HTERT RPE-1 (cell line): ENCODE measurements around the gene NPAS2.

Experiments used
- in situ Hi-C: fragments of 300-500 bp; cut with MboI; formaldehyde crosslinking; loops from 4 replicates; pipeline ENCODE4 v1.14.3; 2020; ENCODE audit warnings: low sequenced_read_pairs

The NPAS2 gene

DNA sequence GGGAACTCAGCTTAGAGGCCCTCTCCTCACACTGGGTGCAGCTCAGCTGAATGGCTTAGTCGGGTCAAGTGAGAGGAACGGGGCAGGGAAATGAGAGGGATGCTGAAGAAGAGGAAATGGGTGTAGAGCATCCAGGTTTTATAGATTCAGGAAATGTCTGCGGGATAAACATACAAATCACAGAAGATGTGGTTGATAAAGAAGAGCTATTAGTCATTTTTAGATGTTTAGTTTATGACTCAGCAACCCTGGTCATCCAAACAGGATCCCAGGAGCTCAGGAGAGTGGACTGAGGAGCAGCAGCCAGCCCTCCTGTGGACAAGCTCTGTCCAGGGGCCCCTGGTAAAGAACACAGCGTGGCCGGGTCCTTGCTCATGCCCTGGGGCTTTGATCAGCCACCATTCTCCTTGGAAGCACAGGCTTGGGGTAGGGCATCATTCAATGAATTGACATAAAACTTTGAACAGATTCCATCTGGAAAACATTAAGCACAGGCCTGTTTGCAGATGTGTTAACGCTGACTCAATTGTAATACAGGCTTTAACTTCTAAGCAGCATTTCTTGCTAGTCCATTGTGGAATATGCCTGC, 83.0 kb downstream of the NPAS2 start:
- in situ Hi-C loops: no loop called here

DNA sequence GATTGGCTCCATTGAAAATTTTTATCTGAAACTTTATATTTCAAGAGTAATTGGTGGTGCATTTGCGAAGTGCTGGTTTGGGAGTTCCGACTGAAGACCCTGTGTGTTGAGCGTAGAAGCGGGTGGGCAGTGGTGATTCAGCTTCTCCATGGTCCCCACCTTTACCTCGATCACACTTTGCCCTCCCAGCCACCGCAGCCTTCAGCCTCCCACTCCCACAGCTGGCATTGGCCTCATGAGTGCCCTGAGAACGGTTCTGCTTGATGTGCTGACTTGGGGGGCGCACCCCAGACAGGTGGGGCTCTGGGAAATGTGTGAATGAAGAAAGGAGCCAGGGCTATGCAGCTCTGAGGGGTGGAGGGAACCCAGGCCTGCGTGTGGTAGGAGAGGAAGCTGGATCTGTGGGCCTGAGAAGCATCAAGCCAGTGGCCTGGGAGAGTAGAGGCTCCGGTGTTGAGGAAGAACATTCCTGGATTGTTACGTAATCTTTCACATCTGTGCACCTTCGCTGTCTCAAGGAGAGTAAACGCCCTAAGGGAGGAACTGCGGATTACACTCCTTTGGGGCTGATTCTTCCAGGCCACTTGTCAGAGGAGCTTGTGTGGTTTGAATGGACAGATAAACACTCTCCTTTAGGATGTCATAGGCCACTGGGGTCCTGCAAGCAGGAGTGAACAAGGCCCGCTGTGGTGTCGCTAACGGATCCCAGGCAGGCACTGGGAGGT, 83.8 kb downstream of the NPAS2 start:
- in situ Hi-C loops: no loop called here

DNA sequence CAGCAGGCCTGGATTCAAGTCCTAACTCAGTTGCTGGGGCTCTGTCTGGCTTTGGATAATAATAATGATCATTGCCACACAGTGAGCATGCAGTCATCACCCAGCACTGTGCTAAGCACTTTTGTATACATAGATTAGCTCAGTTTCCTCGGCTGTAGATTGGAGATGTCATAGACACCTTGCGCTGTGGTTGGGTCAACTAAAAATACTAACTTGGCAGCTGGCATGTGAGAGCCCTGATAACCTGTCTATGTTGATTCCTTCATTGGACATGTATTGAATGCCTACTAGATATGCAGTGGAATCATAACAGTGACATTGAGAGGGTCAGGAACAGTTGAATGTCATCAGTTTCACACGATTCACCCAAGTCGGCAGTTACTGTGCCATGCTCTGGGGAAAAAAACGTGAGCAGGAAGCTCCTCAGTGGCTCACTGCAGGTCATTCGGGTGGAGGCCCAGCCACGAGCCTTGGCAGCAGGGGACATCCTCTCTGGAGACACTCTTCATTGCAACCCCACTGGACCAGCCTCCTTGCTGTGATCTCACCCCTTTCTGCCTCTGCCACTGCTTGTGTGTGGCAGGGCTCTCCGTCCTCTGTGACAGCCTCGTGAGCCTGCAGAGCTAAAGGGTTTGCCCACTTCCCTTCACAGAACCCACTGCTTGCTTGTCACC, 85.3 kb downstream of the NPAS2 start:
- in situ Hi-C loops: no loop called here

DNA sequence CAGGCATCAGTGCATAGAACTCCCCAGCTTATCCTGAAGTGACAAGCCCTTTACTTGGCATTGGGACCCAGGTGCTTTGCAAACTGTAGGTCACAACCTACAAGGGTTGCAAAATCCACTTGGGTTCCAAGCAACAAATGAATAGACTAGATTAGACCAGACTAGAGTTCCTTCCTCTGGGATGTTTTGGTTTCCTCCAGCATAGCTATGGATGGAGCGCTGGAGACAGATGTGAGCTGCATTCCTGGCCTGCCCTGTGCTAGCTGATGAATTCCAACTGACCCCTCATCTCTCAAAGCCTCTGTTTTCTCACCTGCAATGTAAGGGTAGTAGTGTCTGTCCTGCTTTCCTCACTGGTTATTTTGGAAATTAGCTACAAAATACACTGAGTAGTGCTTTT, 86.2 kb downstream of the NPAS2 start:
- in situ Hi-C loops: no loop called here

DNA sequence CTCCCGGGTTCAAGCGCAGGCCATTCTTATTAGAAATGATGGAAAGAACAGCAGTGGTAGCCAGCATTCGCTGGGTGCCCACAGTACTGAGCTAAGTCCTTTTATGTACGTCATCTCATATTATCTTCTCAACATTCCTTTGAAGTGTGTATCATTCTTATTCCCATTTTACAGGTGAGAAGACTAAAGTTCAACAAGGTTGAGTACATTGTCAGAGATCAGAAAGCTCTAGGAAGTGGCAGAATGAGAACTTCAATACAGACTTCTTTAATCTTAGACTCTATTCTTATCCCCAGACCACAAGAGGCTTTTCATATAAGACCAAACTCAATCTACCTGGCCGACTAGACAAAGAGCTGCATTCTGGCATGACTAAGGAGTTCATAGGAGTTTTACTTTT, 86.7 kb downstream of the NPAS2 start:
- in situ Hi-C loops: no loop called here

DNA sequence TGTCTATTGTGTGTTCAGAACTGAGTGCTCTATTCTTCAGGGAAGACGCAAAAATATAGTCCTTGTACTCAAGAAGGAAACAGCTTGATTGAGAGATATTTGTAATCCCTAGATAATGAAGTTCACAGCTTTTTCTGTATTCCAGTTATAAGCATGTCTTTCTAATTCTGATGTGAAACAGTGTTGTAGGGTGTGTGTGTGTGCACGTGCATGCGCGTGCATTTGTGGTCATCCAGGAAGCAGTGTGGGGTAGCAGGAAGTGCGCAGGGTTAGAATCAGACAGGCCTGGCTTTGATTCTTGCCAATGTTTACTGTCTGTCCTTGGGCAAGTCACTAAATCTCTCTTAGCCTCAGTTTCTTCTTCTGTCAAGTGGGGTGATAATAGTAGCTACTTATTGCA, 87.9 kb downstream of the NPAS2 start:
- in situ Hi-C loops: no loop called here

DNA sequence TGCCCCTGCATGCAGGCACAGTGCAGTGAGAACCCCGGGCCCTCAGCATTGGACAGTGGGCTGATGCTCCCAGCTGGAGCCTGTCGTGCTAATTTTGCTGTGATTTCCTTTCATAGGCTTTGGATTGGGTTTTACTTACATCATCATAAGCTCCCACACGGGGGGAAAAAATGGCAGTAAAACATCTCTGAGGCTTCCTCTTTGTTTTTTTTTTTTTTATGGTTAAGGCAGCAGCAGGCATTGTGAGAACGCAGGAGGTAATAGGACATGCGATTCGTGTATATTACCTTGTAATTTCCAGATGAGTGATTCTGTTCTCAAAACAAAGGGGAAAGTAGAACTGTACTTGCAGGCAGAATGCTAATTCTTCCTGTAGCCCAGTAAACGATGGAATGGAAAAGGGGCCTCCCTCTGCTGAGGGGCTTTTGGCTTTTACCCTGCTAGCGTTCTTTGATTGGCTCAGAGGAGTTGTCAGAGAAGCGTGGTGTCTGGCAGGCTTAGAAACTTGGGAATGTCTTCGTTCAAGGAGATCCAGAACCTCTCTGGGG, 89.7 kb downstream of the NPAS2 start:
- in situ Hi-C loops: no loop called here

DNA sequence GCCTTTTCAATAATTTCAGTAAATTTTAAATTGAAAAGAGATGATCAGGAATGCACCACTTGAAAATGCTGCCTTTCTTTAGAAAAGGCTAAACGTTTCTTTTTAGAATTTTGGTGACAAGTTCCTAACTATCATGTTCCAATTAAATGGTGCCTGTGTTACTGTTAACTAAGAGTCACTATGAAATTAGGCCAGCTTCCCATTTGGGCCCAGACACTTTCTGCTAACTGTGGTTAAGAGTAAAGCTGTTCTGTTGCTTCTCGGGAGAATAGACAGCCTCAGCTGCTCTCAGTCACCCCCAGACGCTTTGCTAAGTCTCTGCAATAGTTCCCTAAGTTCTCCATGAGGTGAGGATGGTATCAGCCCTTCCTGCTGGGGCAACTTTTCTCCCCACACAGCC, 90.2 kb downstream of the NPAS2 start:
- in situ Hi-C loops: no loop called here

DNA sequence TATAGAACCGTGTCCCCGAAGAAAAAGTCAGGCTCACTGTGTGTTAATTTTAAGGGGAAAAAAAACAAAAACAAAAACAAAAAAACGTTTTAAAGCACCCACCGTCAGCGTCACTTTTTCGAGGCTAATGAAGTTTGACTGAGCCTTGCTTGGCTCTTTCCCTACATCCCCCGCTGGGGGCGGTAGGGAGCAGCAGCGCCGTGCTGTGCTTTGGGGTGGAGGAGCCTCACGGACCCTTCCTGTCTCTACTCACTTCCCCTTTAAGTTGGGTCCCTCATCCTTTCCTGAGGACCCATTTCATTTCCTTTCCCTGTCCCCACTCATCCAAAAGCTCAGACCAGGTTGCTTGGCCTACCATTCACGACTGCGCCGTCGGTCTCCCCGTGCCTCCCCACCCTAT, 99.4 kb downstream of the NPAS2 start:
- in situ Hi-C loops: no loop called here

DNA sequence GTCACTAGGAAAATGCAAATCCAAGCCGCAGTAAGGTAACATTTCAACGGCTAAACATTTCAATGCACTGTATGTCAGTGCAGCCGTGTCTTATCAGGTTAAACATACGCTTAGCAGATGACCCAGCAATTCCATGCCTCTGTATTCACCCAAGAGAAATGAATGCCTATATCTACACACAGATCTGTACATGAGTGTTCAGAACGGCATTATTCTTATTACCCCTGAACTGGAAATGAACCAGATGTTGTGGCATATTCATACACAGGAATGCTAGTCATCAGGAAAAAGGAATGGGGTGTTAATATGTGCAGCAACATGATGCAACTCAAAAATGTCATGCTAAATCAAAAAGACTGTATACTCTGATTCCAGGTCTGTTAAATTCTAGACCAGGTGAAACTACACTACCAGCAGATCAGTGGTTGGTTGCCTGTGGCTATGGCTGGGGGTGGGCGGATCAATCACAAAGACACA, 101.8 kb downstream of the NPAS2 start:
- in situ Hi-C loops: no loop called here

DNA sequence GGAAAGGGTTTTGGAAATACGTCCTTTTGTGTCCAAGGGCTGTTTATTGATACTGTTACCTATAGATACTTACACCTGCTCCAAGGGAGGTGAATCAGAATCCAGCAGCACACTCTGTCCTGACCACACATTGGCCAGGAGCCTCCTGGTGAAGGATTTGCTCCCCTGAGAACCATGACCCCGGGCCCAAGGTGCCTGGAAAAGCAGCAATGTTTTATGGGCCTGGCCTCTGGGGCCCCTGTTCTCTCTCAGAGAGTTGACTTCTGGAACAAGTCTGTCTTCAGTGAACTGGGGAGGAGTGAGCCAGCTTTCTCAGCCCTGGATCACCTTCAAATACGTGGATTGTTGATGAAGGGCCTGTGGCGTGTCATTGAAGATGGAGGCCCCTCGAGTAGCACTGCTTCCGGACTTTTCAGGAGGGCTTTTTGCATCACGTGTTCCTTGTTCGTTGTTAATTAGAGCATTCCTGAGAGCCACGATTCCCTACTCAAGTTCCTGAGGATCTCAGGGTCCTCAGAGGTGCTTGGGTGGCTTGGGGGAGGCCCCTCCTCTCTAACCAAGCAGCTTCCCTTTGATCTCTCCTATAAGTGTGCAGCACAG, 103.6 kb downstream of the NPAS2 start:
- in situ Hi-C loops: no loop called here

DNA sequence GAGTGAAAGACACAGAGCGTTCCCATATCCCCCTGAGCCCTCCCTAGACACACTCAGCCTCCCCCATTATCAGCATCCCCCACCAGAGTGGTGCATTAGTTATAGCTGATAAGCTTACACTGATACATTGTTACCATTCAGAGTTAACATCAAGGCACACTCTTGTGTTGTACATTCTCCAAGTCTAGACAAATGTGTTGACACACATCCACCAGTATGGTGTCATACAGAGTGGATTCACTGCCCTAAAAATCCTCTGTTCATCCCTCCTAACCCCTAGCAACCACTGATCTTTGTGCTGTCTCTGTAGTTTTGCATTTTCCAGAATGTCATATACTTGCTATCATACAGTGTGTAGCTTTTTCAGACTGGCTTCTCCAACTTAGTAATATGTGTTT, 104.2 kb downstream of the NPAS2 start:
- in situ Hi-C loops: no loop called here

DNA sequence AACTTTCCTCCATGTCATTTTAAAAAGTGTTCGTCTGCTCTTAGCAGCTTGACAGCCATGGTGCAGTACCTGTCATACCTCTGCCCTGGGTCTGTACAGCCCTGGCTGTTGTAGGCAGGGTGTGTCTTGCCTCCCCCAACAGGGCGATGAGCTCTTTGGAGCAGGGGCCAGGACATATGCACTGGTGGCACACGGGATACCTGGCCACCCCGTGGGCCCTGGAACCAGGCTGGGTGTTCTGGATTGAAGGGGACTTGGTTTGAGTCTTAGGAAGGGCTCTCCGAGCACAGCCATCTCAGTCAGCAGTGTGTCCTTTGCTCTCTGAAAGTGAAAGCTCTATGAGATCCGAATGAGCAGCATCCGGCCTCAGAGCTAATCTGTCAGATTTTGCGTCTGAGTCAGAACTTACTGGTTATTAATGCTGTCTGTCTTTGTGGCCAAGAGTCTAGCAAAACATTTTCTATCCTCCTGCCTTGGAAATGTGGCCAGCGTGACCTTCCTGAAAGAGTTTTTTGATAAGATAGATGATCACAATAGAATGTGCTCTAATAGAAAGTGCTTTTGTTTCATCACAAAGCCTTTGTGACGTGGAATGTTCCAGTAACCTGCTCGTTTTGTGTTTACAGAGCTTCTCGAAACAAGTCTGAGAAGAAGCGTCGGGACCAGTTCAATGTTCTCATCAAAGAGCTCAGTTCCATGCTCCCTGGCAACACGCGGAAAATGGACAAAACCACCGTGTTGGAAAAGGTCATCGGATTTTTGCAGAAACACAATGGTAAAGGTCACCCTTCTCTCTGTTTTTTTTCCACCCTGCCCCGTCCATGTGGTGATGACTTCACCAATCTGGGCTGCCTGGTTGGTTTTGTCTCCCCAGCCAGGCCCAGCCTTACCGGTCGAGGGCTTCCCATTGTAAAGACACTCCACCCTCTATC, 104.8 kb downstream of the NPAS2 start:
- in situ Hi-C loops: no loop called here

DNA sequence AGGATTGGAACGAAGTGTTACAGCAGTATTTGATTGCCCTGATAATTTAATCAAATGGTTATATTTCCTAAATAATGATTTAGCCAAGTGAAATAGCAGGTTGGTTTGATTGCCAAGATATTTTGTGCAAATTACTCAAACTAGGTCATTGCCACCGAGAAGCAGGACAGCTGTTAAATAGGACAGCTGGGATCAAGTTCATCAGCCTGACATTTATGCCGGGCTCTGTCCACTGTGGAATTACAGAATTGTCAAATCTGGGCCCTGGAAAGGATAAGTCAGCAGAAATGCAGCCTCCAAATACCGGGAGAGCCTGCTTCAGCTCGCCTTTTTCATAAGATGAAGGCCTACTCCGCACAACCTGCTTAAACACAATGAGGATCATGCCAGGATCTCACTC, 108.3 kb downstream of the NPAS2 start:
- in situ Hi-C loops: no loop called here

DNA sequence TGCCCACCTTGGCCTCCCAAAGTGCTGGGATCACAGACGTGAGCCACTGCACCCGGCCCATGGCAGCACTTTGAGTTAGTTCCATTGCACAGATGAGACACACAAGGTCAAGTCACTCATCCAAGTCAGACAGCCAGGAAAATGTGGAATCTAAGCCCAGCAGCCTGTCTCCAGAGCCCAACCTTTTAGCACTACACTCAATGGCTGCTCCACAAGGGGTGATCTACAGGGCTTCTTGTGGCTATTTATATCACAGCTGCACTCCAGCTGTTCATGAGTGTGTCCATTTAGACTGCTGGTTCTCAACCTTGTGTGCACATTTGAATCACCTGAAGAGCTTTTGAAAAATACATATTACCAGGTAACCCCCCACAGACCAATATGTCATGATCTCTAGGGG, 109.2 kb downstream of the NPAS2 start:
- in situ Hi-C loops: no loop called here

DNA sequence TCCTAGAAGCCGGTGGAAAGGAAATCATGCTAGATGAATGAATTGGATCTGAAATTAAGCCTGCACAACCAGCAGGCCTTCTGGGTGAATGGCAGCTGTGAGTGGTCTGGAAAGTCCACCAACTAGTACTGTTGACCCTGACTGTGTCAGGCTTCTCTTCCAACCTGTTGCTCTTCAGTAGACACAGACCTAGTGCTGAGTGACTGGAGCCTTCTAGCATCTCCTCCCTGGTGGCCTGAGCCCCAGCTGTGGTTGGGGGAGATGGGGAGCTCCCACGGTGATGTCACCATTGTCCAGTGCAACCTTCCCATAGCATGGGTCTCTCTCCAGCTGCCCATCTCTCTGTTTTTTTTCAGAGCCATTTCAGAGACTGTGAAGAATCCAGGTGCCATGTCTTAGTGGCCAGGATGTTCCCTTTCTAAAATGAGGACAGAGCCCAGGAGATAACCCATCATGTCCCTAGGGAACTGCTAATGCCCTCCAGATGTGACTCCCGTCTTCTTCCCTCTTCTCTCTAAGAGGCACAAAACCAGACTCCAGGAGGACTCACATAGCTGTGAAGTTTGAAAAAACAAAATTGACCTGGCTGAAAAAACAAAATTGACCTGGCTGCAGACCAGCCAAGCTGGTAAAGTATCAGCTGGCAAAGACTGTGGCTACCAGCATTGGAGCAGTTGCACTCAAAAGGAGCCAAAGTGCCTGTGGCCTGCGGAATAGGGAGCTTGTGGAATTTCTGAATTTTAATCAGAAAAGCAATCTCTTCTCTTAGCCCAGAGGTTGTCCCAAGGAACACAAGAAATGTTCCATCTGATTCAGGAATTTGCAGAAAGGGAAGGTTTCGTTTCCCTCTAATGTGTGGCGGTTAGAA, 114.8 kb downstream of the NPAS2 start:
- in situ Hi-C loops: no loop called here

DNA sequence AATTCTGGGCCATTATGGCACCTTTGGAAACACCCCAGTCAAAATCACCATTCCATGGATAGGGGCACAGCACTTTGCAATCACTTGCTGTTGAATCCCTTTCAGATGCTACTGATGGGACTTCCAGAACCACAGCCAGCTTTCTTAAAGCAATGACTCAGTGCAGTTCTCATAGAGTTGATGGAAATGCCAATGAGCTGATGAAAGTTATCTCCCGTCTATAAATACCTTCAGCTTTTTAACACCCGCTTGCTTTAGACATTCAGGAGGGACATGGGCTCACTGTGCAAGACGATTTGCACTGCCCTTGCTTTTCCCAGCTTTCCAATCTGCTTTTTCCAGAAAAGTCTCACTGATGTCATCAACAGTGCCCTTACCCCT, 115.4 kb downstream of the NPAS2 start:
- in situ Hi-C loops: no loop called here

DNA sequence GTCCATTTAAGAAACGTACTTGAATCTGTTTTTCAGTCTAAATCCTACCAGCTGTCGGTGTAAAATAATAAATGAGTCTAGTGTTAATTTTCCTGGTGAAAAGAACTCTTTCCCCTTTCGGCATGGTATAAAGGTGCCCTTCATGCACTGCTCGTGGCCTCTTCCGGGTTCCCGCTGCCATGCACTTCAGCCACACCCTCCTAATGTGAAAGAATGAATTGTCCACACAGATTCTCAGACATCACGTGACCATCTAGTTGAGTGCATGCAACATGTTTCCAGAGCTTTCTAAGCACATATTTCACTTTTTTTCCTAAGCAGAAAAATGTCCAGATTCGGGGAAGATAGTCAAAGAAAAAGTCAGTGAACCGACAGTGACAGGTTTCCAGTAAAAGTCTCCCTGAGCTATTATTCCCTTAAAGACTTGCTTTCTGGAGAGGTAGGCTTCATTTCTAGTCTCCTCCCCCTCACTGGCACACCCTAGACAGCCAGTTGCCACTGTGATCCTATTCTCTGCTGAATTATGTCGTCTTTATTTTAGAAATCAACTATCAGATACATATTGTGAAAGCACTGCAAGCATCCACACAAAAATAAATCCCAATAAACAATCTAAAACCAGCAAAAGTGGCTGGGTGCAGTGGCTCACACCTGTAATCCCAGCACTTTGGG, 116.3 kb downstream of the NPAS2 start:
- in situ Hi-C loops: no loop called here

DNA sequence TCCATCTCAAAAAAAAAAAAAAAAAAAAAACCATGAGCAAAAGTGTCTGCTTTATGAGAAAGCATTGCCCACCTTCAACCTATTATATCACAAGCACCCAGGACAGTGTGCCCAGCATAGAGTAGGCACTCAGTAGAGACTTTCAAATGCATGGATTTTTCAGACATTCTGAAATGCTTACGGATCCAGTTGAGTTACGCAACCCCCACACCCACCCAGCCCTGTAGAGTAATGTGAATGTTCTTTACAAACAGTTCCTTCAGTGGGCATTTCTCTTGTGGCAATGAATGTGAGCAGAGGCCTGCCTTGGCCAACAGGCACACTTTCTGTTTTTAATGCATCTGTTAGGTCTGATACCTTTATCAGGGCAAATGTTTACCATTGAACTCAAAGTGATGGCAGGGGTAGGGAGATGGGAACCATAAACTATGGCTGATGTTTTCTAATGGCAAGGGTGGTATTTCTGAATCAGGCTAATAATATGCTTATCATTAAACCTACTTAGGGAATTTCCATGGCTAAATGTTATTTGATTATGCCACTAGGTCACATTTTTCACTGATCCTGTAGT, 117.1 kb downstream of the NPAS2 start:
- in situ Hi-C loops: no loop called here
